COLO668 (cell line): Measurements from ENCODE around the gene VWA5B1.
A peak's percentile ranks its signal among the peaks of the same experiment; 100 is the strongest.

Experiments
- DNase-seq: peaks from one replicate; lab custom pipeline; 2025; ENCODE audit not compliant: unreplicated experiment; lab: John Stamatoyannopoulos, UW

VWA5B1 gene

DNA sequence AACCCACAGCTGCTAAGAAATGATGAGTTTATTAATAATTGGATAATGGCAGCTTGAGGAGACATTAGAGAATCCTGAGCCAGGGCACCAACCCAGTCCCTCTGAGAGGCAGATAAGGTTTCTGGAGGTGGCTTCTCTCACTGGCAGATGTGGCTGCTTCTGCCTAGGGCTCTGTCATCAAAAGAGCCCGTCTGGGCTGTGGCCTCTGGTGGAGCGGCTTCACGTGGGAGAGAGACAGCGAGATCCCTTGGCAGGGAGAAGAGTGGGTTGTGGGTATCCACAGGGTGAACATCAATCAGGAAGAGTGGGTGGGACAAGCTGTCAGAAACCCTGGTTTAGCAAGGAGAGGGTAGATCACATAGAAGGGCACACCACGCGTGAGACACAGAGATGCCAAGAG is 30.0 kb downstream of the VWA5B1 start:
- DNase-seq: no peak

GRCh38 chr1:20321573-20321972 is 30.9 kb downstream of the VWA5B1 start:
- no peak for DNase-seq

DNA sequence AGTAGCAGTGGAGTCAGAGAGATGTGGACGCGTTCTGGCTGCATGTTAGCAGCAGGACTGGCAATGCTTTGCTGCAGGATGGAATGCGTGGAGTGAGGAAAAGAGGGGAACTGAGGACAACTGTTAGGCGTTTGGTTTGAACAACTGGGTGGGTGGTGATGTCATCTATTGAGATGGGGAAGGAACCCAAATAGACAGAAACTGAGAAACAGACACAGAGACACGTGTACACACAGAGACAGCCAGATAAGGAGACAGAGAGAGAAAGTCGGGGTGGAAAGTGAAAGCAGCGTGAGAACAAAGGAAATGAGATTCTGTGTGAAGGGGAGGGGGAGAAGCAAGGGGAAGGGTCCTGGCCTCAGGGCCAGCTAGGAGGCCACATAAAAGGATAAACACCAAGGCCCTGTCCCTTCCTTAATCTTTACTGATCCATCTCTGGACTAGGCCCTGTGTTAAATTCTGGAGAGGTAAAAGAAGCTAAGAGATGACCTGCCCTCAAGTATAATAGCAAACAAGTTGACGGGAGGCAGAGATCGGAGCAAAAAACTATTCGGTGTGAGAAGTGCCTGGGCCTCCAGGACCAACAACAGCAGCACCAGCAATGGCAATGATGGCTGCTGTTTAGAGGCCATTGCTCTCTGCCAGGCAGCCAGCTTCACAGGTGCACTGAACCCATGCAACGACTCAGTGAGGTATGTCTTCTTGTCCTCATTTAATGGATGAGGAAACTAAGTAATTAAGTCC is 31.6 kb downstream of the VWA5B1 start:
- no peak for DNase-seq

DNA sequence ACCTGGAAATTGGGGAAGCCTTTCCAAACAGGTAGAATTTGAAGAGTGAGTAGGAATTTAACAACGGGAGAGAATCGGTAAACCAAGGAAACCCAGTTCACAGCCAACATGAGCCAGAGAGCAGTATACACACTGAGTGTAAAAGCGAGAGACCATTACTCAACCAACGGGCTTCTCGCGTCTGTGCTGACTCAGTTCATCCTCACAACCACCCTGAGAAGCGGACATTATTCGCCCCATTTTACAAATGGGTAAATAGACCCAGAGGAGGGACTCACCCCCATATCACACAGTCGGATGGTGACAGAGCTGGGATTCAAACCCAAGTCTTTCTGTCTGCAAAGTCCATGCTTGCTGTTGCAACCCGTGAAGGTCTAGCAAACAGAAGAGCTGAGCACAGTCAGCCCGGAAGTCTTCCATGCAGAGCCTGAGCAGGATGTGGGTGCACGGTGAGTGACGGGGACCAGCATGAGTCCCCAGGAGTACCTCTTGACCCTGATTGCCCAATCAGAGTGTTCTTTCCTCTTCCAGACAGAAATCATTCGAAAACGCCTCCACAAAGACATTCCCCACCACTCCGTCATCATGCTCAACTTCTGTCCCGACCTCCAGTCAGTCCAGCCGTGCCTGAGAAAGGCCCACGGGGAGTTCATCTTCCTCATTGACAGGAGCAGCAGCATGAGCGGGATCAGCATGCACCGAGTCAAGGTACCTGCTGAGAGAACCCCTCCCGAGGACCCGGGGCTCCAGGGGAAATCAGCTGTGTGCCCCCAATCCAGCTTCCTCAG is 32.3 kb downstream of the VWA5B1 start:
- DNase-seq: no peak

- DNase-seq: no peak
Measured at GRCh38 chr1:20323613-20323920, 32.9 kb downstream of the VWA5B1 start.

DNA sequence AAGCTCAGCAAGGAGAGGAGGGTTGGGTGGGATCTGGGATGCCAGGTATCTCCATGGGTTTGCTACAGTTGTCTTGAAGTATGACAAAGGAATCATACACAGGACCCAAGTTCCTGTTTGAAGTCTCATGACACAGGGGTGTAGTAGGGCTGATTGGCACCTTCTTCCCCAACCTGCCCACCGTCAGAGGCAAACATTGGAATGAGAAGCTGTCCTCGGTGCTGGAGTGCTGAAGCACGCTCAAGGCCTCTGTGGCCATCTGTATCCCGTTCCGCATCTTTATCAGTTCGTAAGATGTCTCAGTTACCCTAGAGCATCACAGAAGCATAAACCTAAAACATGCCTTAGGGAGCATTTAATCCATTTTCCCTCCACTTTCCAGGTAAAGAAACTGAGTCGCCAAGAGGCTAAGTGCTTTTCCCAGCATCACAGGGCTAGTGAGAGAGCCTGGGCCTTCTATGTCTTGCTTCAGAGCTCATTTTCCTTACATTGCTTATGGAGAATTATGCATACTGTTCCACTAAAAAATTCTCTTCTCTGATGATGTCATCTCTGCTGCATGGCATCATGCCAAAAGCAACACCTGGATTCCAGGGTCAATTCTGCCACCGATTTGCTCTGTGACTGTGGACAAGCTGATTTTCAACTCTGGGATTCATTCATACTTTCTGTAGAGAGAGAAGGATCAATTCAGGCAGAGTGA is 34.2 kb downstream of the VWA5B1 start:
- no peak for DNase-seq

- DNase-seq: no peak
Measured at GRCh38 chr1:20325407-20325843, 34.8 kb downstream of the VWA5B1 start.

- no peak for DNase-seq
Measured at GRCh38 chr1:20325844-20326420, 35.3 kb downstream of the VWA5B1 start.

GRCh38 chr1:20327467-20327866 is 36.8 kb downstream of the VWA5B1 start:
- DNase-seq: no peak

- no peak for DNase-seq
Measured at GRCh38 chr1:20328201-20328600, 37.5 kb downstream of the VWA5B1 start.

DNA sequence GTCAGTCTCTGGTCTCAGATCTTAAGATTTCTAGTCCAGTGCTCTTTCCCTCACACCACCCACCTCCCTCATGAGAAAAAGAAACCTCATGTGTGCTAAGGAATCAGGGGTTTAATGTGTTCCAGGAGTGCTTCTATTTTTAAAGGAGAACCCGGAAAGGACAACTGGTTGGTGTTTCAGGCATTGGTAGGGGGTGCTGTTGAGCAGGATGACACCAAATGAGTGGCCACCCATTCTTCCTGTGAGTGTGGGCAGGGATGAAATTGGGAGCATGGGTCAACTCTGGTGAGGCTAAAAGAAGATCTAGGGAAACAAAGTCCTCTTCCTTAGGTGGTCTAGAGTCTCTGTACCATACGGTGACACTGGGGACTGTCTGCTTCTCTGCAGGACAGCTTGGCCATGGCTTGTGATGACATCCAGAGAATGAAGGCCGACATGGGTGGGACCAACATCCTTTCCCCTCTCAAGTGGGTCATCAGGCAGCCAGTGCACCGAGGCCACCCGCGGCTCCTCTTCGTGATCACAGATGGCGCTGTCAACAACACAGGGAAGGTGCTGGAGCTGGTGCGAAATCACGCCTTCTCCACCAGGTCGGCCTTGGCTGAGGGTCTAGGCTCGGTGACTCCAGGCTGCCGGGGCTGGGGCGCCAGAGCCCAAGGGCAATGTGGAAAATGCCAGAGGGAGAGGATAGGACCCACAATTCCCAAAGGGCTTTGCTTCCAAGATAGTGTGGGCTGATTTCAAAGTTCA is 39.3 kb downstream of the VWA5B1 start:
- DNase-seq: no peak

DNA sequence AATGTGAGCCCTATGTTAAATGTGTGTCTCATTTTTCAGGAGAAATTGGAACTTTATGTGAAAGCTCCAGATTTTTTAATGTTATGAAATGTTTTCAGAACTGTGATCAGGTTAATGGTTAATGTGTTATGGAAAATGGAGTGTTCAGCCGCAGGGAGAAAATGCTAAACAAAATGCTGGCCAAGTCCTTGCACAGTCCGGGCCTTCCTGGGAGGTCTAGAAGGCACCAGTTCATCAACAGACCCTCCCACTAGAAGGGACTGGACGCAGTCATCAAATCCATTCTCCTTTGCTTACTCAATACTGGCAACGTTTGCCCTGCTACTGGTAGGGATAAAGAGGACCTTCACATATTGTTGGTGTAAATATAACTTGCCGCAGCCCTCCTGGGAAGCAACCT is 43.4 kb downstream of the VWA5B1 start:
- DNase-seq: no peak

DNA sequence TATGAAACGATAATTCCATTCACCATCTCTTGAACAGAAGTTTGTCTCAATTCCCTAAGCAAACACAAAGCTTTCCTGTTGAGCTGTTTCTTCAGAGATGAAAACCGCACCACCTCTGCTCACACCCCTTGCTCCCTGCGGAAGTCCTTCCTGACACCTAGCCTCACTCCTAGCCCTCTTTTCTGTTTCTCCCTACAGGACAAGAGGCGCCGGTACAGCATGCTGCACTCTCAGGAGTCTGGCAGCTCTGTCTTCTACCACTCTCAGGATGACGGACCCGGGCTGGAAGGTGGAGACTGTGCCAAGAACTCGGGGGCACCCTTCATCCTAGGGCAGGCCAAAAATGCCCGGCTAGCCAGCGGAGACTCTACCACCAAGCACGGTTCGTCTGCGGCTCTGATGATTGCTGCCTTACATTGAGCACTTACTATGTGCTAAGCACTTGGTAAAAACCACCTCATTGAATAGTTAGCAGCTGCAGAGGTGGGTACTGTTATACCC is 45.5 kb downstream of the VWA5B1 start:
- no peak for DNase-seq

GRCh38 chr1:20337581-20337980 is 46.9 kb downstream of the VWA5B1 start:
- DNase-seq: no peak

DNA sequence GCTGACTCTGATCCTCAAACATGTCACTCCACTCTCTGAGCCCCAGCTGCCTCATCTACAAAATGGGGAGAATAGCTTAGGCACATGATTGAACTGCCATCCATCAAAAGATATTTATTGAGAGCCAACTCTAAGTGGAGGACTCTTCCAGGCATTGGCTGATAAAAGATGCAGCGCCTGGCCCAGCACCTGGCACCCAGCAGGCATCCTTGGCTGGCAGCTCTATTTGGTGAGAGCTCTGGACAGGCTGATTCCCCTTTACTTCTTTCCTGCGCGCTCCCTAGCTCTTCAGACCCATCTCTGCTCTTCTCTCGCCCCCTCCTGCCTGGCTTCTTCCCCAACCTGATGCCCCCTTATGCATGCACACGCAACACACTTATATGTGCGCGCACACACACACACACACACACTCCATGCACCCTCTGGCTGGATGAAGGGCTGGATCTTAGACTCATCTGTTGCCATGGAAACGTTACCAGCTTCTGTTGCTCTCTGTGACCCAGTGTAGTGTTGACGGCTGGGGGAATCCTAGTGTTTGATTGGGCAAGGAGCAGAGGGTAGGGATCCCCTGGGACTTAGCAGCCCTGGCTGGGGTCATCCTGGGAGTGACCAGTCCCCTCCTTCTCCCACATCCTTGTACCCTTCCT is 49.3 kb downstream of the VWA5B1 start:
- no peak for DNase-seq

- no peak for DNase-seq
Measured at GRCh38 chr1:20342294-20343148, 51.8 kb downstream of the VWA5B1 start.

DNA sequence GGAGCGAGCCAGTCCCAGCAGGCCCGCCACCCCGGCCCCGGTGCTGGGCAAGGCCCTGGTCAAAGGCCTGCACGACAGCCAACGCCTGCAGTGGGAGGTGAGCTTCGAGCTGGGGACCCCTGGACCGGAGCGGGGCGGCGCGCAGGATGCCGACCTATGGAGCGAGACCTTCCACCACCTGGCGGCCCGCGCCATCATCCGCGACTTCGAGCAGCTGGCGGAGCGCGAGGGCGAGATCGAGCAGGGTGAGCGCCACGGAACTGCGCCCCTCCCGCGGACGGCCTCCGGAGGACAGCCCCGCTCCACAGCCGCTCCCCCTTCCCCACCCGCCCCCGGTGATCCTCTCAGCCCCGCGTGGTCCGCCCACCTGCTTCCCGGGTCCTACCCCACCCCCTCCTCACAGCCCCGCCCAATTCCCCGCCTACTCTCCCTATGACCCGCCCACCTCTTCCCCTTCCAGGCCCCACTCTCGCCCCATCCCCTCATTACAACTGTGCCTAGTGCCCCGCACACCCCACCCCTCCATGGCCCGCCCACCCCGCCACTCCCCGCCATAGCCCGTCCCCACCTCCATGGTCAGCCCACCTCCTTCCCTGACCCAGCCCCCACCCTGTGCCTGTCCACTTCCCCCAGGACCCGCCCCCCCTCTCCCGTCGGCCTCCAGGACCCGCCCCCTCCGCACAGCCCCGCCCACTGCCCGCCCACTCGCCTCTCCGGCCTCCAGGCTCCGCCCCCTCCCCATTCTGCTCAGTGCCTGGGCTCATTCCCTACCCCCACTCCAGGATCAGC is 52.7 kb downstream of the VWA5B1 start:
- DNase-seq: peak; percentile 27

GRCh38 chr1:20343938-20344302 is 53.2 kb downstream of the VWA5B1 start:
- no peak for DNase-seq

DNA sequence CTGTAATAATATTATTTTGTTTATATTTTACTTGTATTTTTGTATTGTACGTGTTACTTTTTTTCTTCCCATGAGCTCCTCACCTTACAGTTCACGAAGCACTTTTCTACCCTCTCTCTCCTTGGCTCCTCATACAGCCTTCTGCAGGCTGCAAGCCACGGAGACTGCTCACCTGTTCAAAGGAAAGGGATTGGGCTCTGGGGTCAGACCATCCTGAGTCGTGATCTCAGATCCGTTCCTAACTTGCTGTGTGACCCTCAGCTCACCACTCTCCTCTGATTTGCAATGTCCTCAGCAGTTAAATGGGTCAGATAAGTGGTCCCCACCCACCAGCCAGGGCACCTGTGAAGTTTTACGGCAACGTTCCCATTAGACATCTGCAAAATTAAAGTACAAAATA is 54.1 kb downstream of the VWA5B1 start:
- DNase-seq: no peak
